Prostate gland (tissue), 2 donors: ENCODE data around the gene STAB1.

Experiments
- POLR2A ChIP-seq: fragments of 450-650 bp; IDR thresholded peaks from one replicate; pipeline ENCODE4 v1.6.1; 2016; ENCODE audit warnings: antibody characterized with exemption, mild to moderate bottlenecking
- TF ChIP-seq, protein P1 (sequence below), 4 experiments: fragments of 200-600 bp in 2 of 4; fragments of 450-650 bp in 2 of 4; sonication (generic) in 2 of 4; IDR thresholded peaks; 1 replicate in 3 of 4; 2 replicates in 1 of 4; pipeline ENCODE4 v1.5.1; 2016 to 2019; ENCODE audit warnings: antibody characterized with exemption in 4 of 4, mild to moderate bottlenecking in 2 of 4, moderate library complexity in 2 of 4

GRCh38 chr3:52531860-52532516, 36.9 kb downstream of the STAB1 start:
- TF ChIP-seq, protein P1, sequence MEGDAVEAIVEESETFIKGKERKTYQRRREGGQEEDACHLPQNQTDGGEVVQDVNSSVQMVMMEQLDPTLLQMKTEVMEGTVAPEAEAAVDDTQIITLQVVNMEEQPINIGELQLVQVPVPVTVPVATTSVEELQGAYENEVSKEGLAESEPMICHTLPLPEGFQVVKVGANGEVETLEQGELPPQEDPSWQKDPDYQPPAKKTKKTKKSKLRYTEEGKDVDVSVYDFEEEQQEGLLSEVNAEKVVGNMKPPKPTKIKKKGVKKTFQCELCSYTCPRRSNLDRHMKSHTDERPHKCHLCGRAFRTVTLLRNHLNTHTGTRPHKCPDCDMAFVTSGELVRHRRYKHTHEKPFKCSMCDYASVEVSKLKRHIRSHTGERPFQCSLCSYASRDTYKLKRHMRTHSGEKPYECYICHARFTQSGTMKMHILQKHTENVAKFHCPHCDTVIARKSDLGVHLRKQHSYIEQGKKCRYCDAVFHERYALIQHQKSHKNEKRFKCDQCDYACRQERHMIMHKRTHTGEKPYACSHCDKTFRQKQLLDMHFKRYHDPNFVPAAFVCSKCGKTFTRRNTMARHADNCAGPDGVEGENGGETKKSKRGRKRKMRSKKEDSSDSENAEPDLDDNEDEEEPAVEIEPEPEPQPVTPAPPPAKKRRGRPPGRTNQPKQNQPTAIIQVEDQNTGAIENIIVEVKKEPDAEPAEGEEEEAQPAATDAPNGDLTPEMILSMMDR (IDR thresholded peaks at IDR 0.05) = no peak
- TF ChIP-seq POLR2A = no peak
